Left lobe of liver (tissue), 2 donors: ENCODE results near the gene POLR2M. TPM values are rescaled to one million over a fixed set of nuclear protein-coding genes. Genes with fewer than 3 reads are reported as not detected.
A peak's percentile ranks its signal among the peaks of the same experiment; 100 is the strongest.

Experiments used
- ATAC-seq: fragments of 200-7000 bp; cut with Tn5 transposase; one replicate; pipeline ENCODE4 v1.9.1; 2020; ENCODE audit warnings: mild to moderate bottlenecking, moderate library complexity
- DNase-seq: peaks from one replicate; pipeline ENCODE4 v3.0.0-alpha.2; 2020; ENCODE audit warnings: low spot score
- total RNA-seq: library from RNA; stranded (reverse); gene quantifications from one replicate; pipeline ENCODE4 v1.2.1, GENCODE V29; 2021
- donor health status: DM: no; HTN: no; CAD: no; lungs with moderate emphysema.
- donor health status: DM: no; HTN: yes; CAD: no.

The POLR2M gene
- total RNA-seq, 1 donor from 2014 or later, result 21.3 TPM

- ATAC-seq (no peak), DNase-seq (no peak)
Measured at GRCh38 chr15:57735891-57736290, 29.4 kb downstream of the POLR2M start.

- ATAC-seq, result no peak
Measured at GRCh38 chr15:57736591-57736990, 30.1 kb downstream of the POLR2M start.

GRCh38 chr15:57738734-57739237, 32.3 kb downstream of the POLR2M start:
- ATAC-seq (no peak), DNase-seq (no peak)

More at GRCh38 chr15:57736591-57736990, 30.1 kb downstream of the POLR2M start:
- no peak for DNase-seq

GRCh38 chr15:57740048-57740447, 33.5 kb downstream of the POLR2M start:
- ATAC-seq (no peak), DNase-seq (no peak)

DNA sequence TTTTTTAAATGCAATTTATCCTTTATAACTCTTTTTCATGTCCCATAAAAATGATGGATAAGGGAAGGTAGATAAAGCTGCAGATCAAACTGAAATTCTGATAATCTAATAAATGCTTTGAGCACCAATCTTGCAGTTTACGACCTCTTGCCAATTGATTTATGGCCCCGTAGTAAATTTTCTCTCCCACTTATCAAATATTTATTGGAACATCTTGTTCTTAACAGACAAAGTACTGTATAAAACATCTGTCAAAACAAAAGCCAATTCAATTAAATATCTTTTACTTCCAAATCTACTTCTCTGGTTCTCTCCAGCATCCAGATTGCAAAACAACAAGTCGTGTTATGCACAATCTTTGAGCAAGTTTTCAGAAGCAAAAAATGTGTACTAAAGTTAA, 34.6 kb downstream of the POLR2M start:
- ATAC-seq, result no peak
- DNase-seq, result no peak

DNA sequence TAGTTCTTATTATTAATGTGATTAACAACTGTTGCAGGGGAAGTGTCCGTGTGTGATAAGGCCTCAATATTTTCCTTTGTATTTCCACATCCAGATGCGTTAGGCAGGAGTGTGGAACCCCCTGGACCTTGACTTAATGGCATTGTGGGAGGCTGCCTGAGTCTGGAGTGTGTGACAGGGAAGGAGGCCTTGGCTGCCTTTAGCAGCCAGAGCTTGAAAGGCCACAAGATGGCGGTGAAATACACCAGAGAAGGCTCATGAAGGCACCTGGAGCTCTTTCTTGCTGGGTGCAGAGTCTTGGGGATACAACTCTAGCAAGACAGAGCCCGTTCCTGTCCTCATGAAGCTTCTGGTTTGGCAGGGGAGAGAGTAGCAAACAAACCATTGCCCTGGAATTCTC, 36.9 kb downstream of the POLR2M start:
- no peak for ATAC-seq
- no peak for DNase-seq

- DNase-seq (no peak), ATAC-seq (no peak)
Measured at GRCh38 chr15:57746786-57747185, 40.3 kb downstream of the POLR2M start.

- DNase-seq (no peak), ATAC-seq (no peak)
Measured at GRCh38 chr15:57747206-57747896, 40.8 kb downstream of the POLR2M start.

DNA sequence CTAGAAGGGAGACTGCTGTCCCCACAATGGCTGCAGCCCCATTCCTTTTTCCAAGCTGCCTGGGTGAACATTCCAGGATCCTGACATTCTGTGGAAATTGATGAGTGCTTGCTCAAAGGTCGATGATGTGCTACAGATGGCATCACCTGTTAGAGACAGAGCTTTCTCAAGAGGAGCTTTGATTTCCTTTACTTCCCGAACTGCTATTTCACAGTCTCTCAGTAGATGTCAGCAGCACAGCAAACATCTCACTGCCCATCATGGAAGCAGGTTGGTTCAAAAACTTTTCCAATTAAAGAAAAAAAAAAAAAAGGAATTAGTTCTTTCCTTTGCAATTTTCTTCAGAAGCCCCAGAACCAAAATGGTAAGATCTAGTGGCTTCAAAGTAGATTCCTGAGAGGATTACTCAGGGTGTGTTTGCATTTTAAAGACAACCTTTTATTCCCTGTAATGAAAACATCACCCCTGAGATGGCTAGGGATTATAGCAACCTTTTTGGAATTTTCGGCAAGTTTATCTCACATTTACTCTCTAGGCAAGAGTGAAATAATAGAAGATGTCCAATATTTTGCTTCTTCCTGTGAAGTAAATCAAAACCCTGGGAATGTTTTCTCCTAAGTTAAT, 44.8 kb downstream of the POLR2M start:
- DNase-seq (no peak), ATAC-seq (peak; percentile 59)

GRCh38 chr15:57752436-57752835, 45.9 kb downstream of the POLR2M start:
- ATAC-seq, result peak; percentile 61

GRCh38 chr15:57752840-57753239, 46.3 kb downstream of the POLR2M start:
- DNase-seq, result no peak
- ATAC-seq, result no peak

More at GRCh38 chr15:57752436-57752835, 45.9 kb downstream of the POLR2M start:
- DNase-seq, result no peak

DNA sequence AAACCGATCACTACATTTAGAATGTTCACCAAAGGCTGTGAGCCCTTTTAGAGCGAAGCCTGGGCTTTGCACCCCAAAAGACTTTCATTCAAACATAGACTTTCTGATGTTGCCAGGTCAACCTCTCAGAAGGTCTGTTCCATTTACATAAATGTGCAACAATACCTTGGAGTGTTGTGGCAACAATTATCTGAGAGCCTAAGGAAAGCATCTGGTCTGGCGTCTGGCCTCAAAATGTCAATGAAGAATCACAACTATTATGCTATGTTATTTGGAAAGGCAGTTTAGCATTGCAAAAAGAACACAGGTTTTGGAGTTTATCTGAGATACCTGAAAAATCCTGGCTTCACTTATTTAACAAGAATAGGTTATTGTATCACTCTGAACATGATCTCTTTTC, 50.0 kb downstream of the POLR2M start:
- no peak for DNase-seq
- ATAC-seq, result no peak

- no peak for ATAC-seq
Measured at GRCh38 chr15:57758560-57758959, 52.0 kb downstream of the POLR2M start.

DNA sequence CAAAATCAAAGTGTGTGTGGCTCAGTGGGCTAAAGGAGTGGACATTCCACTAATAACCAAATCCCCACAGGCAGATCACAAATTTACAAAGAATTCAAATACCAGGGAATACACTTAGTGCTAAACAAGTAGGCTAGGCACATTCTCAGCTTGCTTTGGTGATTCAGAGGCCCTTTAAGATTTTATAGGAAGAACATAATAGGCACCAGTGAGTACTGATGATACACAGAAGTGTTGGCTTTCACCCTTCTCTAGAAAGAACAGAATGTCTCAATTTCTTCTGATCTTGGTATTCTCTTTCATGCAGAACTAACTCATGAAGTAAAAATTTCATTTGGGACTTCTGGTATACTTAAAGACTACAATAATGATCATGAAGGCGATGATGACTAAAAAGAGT, 55.0 kb downstream of the POLR2M start:
- DNase-seq (no peak), ATAC-seq (no peak)

More at GRCh38 chr15:57758560-57758959, 52.0 kb downstream of the POLR2M start:
- no peak for DNase-seq

GRCh38 chr15:57762302-57762701, 55.8 kb downstream of the POLR2M start:
- DNase-seq (no peak), ATAC-seq (no peak)

DNA sequence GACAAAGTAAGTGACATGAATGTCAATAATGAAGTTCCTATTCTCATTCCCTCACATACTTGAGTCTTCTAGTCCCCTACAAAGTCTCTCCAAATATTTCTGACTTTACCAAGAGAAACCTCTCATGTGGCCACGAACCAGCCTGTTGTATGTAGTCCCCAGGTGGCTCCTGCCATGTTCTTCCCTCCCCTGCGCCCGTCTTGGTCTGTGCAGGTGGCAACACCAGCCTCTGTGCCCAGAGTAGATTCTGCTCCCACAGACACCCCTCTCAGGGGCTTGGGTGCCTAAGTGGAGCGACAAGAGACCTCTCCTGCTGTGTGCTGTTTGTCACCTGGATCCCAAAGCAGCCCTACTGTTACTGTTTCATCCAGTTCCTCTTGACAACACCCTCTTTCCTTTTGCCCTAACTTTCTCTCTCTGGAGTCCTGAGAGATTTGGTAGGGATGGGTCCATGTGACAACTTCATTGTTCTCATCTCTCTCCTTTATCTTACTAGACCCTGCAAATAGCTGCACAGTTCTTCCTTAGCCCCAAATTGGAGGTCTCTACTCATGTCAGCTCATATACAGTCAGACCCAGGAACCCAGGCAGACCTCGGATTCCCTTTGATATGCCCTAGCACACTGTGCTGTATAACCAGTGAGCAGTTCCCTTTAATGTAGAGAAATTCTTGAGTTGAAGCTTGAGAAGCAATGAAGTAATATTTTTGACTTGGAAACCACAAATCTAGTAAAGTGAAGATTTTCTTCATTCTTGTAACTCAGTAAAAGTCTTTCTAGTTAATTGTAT, 56.9 kb downstream of the POLR2M start:
- ATAC-seq (no peak), DNase-seq (no peak)

Other genes with a start within 250 kb of the POLR2M start
- gene MYZAP, start 114.8 kb upstream of the POLR2M start, total RNA-seq, result 0.58 TPM